Mucosa of descending colon (tissue), 3 donors: ENCODE data around the gene UNCX. TPM values are rescaled to one million over a fixed set of nuclear protein-coding genes. Genes with fewer than 3 reads are reported as not detected.
"Not testable (repeated sequence)": the region's sequence is repeated elsewhere in the genome, so short reads cannot be mapped to it uniquely, and the experiment has no call there.

ENCODE experiments used
- ATAC-seq: fragments of 200-7000 bp; cut with Tn5 transposase; one replicate; pipeline ENCODE4 v1.9.1; 2020; ENCODE audit warnings: mild to moderate bottlenecking, moderate library complexity
- DNase-seq, 3 donors: peaks; one replicate each; pipeline ENCODE4 v3.0.0-alpha.2; 2020
- H3K36me3 ChIP-seq: fragments of 200-600 bp; one replicate; pipeline ENCODE4 v1.8.0; 2021; ENCODE audit warnings: low read depth, mild to moderate bottlenecking
- H3K4me1 ChIP-seq: fragments of 200-600 bp; one replicate; pipeline ENCODE4 v1.8.0; 2021; ENCODE audit warnings: low read depth, mild to moderate bottlenecking
- H3K4me3 ChIP-seq: fragments of 200-600 bp; one replicate; pipeline ENCODE4 v1.8.0; 2021; ENCODE audit warnings: mild to moderate bottlenecking
- H3K9me3 ChIP-seq: fragments of 200-600 bp; one replicate; pipeline ENCODE4 v1.8.0; 2021; ENCODE audit warnings: mild to moderate bottlenecking
- intact Hi-C, 2 donors: fragments of 100-400 bp; cut with DNase I in 1 of 2; cut with micrococcal nuclease in 1 of 2; formaldehyde crosslinking; loops; one replicate each; pipeline versions ENCODE4 v1.11.0 to v1.11.1; 2022; cut with DNase I, micrococcal nuclease
- total RNA-seq, 3 donors: library from RNA; stranded (reverse); fragmentation: NEBNext Ultra II Directional in 2 of 3; extraction: Animal tissue kit (Norgen Biotek cat#: 25700) in 2 of 3; gene quantifications; one replicate each; pipeline versions ENCODE4 v1.2.1 to v1.2.4, GENCODE V29; 2021 to 2023
- TF ChIP-seq, protein P1 (sequence below): fragments of 200-600 bp; IDR thresholded peaks from one replicate; pipeline ENCODE4 v1.8.0; 2022; ENCODE audit warnings: antibody characterized with exemption, mild to moderate bottlenecking
- donor health status: DM: no; HTN: no; CAD: no; lungs with moderate emphysema.
- donor health status: DM: no; HTN: no; CAD: no.
- donor health status: DM: no; HTN: yes; CAD: no.

UNCX gene
- total RNA-seq, 3 donors from 2014 or later = not detected

DNA sequence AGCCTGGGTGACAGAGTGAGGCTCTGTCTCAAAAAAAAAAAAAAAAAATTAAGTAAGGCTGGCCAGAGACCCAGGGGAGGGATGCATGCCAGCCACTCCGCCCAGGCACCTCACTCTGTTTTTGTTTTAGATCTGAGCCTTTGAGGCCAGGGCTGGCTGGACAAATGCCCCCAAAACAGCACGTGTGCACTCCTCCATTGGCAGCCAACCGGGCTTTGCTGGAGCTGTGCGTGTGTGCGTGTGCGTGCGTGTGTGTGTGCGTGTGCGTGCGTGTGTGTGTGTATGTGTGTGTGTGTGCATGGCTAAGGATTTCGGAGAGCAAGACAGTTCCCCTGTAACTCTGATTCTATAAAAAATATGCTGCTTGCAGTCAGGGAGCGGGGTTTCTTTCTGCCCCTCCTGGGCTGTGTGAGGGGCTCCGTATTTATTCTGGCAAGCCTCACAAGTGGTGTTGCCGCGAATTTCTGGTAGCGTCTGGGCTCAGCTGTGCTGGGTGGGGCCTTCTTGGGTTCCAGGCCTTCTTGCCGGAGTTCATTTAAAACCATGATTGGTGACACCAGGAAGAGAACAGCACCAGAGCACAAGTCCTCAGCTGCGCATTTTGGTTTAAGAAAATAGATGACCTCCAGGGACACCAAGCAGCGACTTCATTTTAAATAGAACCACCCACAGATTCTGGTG lies 28.1 kb upstream of the UNCX start:
- no peak for DNase-seq
- Histone ChIP-seq H3K4me1 (no peaks in the 10 kb centered on the region), H3K4me3 (no peak overlapping the region), H3K9me3 (no peaks in the 10 kb centered on the region), H3K36me3 (no peaks in the 10 kb centered on the region)
- no peak for ATAC-seq
- intact Hi-C loops = no loop called here
- TF ChIP-seq, protein P1, sequence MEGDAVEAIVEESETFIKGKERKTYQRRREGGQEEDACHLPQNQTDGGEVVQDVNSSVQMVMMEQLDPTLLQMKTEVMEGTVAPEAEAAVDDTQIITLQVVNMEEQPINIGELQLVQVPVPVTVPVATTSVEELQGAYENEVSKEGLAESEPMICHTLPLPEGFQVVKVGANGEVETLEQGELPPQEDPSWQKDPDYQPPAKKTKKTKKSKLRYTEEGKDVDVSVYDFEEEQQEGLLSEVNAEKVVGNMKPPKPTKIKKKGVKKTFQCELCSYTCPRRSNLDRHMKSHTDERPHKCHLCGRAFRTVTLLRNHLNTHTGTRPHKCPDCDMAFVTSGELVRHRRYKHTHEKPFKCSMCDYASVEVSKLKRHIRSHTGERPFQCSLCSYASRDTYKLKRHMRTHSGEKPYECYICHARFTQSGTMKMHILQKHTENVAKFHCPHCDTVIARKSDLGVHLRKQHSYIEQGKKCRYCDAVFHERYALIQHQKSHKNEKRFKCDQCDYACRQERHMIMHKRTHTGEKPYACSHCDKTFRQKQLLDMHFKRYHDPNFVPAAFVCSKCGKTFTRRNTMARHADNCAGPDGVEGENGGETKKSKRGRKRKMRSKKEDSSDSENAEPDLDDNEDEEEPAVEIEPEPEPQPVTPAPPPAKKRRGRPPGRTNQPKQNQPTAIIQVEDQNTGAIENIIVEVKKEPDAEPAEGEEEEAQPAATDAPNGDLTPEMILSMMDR = no peak

DNA sequence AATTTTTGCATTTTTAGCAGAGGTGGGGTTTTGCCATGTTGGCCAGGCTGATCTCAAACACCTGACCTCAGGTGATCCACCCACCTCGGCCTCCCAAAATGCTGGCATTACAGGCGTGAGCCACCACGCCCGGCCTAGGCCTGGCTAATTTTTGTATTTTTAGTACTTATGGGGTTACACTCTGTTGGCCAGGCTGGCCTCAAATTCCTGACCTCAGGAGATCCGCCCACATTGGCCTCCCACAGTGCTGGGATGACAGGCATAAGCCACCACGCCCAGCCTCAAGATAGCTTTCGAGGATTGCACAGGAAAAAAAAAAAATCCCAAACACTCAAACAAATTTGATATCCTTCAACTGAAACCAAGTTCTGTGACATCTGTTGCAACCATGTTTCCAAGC lies 26.9 kb upstream of the UNCX start:
- H3K36me3 ChIP-seq, intact Hi-C loops, H3K9me3 ChIP-seq, ATAC-seq, H3K4me1 ChIP-seq, DNase-seq, H3K4me3 ChIP-seq: not testable (repeated sequence)

DNA sequence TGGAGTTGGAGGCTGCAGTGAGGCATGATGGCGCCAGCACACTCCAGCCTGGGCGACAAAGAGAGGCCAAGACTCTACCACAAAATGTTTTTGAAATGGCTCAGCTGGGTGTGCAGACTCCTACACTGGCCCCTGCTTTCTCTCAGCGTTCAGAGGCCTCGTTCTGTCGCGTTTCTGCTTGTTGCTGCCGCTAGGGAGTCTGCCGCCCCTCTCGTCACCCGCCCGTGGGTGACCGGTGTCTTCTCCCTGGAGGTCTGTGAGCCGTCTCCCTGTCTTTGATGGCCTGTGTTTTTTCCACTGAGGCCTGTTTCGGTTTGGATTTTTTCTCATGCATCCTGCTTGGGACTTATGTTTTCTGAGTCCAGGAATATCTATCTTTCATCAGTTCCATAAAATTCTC lies 23.6 kb upstream of the UNCX start:
- intact Hi-C loops = no loop called here
- H3K36me3 ChIP-seq = no peaks in the 10 kb centered on the region
- TF ChIP-seq, protein P1 = no peak
- ATAC-seq = no peak
- no peak for DNase-seq
- H3K4me1 ChIP-seq = no peaks in the 10 kb centered on the region
- no peaks in the 10 kb centered on the region for H3K9me3 ChIP-seq
- no peak overlapping the region for H3K4me3 ChIP-seq

DNA sequence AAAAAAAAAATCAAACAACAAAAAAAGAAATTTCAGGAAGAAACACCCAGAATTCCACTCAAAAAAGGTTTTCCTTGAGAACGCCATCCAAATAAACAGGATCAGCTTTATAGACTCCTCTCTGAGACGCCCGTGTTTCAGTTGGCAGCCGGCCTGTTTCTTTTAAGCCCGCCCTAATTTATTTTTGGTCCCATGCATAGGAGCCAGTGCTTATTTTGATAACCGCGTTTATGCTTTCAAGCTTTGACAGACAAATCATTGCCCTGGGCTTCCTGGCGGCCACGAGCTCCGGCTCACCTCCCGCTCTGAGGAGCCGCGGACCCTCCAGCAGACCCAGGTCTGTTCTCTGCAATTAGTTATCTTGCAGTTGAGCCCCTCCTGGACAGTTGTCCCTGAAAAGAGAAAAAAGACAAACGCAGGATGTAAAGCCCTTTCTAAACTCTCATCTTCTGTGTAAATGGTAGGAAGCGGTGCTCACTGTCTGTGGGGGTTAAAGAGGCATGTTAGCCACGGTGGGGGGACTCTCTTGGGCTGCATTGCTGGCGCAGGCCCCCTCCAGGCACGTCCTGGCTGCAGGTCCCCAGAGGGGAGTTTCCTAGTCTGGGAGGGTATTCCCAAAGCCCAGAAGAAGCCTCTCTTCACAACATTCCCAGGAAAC lies 22.2 kb upstream of the UNCX start:
- intact Hi-C loops = no loop called here
- H3K4me3 ChIP-seq = no peak overlapping the region
- ATAC-seq = no peak
- DNase-seq = no peak
- no peaks in the 10 kb centered on the region for H3K9me3 ChIP-seq
- TF ChIP-seq, protein P1 = no peak
- H3K4me1 ChIP-seq = no peaks in the 10 kb centered on the region
- H3K36me3 ChIP-seq = no peaks in the 10 kb centered on the region

DNA sequence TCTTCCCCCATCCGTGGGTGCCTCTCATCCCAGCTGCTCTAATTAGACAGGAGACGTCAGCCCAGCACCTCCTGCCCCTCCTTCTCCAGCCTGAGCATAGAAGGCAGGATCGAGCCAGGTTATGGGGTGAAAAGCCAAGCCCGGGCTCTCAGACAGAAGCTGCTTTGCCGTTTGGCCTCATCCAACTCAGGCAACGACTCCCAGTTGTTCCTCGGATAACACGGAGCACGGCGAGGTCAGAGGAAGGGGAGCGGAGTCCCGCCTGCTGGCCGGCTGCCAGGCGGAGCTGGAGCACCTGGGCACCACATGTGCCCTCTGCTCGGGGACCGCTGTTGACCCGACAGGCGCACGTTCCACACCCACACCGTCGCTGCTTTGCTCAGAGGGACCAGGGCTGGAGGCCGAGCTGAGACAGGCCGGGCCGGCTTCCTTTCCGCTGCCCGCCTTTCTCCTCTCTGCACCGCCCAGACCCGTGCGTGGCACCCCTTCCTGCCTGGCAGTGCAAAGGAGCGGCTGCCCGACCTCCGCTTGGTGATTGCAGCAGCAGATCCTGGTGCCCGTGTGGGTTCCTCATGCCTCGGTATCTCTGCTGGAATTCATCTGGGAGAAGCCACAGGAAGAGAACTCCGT lies 21.6 kb upstream of the UNCX start:
- DNase-seq (no peak), ATAC-seq (no peak)
- Histone ChIP-seq H3K9me3 (no peaks in the 10 kb centered on the region), H3K4me3 (no peak overlapping the region), H3K4me1 (no peaks in the 10 kb centered on the region), H3K36me3 (no peaks in the 10 kb centered on the region)
- intact Hi-C loops = no loop called here
- TF ChIP-seq, protein P1 = no peak

DNA sequence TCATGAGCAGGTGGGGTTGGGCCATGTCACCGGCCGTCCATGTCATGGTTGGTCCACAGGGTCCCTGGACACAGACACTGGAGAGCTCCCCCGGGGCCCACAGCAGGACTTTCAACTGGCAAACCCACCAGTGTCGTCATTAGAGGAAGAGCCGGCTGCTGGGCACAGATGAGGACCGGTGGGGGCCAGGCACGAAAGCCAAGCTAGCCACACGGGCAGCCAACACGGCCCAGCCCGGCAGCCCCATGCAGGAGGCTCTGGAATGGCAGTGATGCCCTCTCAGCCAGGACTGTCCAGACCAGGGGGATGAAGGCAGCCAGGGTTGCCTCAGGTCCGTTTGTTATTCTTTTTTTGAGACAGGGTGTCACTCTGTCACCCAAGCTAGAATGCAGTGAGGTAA lies 21.1 kb upstream of the UNCX start:
- no peak for DNase-seq
- no peak for ATAC-seq
- Histone ChIP-seq H3K4me1 (no peaks in the 10 kb centered on the region), H3K36me3 (no peaks in the 10 kb centered on the region), H3K9me3 (no peaks in the 10 kb centered on the region), H3K4me3 (no peak overlapping the region)
- intact Hi-C loops = no loop called here
- TF ChIP-seq, protein P1 = no peak

DNA sequence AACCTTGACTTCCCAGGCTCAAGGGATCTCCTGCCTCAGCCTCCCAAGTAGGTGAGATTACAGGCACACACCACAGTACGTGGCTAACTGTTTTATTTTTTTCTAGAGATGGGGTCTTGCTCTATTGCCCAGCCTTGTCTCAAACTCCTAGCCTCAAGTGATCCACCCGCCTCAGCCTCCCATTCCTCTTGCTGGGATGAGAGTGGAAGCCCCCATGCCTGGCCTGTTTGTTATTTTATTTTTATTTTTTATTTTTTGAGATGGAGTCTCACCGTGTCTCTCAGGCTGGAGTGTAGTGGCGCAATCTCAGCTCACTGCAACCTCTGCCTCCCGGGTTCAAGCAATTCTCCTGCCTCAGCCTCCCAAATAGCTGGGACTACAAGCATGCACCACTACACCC lies 20.6 kb upstream of the UNCX start:
- H3K36me3 ChIP-seq, H3K4me1 ChIP-seq, ATAC-seq, H3K9me3 ChIP-seq, H3K4me3 ChIP-seq, DNase-seq, intact Hi-C loops: not testable (repeated sequence)
